Measurements from ENCODE around the gene ATF2.
A peak's percentile ranks its signal among the peaks of the same experiment; 100 is the strongest.

Gene ATF2

DNA sequence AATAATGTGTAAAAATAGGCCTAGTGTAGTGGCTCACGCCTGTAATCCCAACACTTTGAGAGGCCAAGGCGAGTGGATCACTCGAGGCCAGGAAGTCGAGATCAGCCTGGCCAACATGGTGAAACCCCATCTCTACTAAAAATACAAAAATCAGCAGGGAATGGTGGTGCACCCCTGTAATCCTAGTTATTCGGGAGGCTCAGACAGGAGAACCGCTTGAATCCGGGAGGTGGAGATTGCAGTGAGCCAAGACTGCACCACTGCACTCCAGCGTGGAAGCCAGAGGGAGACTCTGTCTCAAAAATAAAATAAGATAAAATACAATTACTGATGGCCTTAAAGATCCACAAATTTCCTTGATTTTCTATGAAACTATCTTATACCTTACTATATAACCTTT, 3.8 kb downstream of the ATF2 start:
- Histone ChIP-seq H3K27me3 (replicated peaks; ENCODE audit: control insufficient read depth, insufficient read depth, low read length) (no peaks in the 10 kb centered on the region), H3K4me3 (replicated peaks; ENCODE audit: low read depth, low read length) (no peak overlapping the region), H3K36me3 (ENCODE audit: control insufficient read depth, insufficient read depth, low read length) (no peaks in the 10 kb centered on the region)
- DNase-seq (ENCODE audit: extremely low read depth, insufficient read length): no peak
- TF ChIP-seq, protein P1, sequence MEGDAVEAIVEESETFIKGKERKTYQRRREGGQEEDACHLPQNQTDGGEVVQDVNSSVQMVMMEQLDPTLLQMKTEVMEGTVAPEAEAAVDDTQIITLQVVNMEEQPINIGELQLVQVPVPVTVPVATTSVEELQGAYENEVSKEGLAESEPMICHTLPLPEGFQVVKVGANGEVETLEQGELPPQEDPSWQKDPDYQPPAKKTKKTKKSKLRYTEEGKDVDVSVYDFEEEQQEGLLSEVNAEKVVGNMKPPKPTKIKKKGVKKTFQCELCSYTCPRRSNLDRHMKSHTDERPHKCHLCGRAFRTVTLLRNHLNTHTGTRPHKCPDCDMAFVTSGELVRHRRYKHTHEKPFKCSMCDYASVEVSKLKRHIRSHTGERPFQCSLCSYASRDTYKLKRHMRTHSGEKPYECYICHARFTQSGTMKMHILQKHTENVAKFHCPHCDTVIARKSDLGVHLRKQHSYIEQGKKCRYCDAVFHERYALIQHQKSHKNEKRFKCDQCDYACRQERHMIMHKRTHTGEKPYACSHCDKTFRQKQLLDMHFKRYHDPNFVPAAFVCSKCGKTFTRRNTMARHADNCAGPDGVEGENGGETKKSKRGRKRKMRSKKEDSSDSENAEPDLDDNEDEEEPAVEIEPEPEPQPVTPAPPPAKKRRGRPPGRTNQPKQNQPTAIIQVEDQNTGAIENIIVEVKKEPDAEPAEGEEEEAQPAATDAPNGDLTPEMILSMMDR (IDR thresholded peaks at IDR 0.05; ENCODE audit: insufficient read depth, low read length, poor library complexity, severe bottlenecking): no peak

DNA sequence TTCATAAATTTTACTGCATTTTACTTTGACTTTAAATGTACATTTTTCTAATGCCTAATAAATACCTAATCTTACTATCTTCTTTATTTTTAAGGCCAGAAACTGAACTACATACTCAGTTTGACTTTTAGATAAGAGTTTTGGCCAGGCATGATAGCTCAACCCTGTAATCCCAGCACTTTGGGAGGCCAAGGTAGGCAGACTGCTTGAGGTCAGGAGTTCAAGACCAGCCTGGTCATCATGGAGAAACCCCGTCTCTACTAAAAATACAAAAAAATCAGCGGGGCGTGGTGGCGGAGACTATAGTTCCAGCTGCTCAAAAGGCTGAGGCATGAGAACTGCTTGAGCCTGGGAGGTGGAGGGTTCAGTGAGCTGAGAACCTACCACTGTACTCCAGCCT, 9.1 kb downstream of the ATF2 start:
- peaks cover 2% of the 10 kb centered on the region; the same call in 1 of the 2 replicates for H3K36me3 ChIP-seq (ENCODE audit: control insufficient read depth, insufficient read depth, low read length)
- no peak for DNase-seq (ENCODE audit: extremely low read depth, insufficient read length)

DNA sequence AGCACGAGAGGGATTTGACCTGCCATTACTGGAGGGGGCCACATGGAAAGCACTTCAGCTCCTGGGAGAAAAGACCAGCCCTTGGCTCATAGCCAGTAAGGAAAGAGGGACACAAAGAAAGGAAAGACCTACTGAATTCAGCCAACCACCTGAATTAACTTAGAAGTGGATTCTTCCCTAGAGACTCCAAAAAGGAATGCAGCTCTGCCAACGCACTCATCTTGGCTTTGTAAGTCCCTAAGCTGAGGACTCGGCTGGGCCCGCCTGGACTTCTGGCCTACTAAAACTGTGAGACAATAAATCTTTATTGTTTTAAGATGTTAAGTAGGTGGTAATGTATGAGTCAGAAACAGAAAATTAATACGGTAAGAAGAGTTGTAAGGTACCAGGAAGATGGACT, 11.5 kb downstream of the ATF2 start:
- DNase-seq (ENCODE audit: extremely low read depth, insufficient read length): no peak
- Histone ChIP-seq H3K27me3 (replicated peaks; ENCODE audit: control insufficient read depth, insufficient read depth, low read length) (no peaks in the 10 kb centered on the region), H3K4me3 (replicated peaks; ENCODE audit: low read depth, low read length) (no peak overlapping the region), H3K36me3 (ENCODE audit: control insufficient read depth, insufficient read depth, low read length) (peaks cover 2% of the 10 kb centered on the region; the same call in 1 of the 2 replicates)
- TF ChIP-seq, protein P1 (IDR thresholded peaks at IDR 0.05; ENCODE audit: insufficient read depth, low read length, poor library complexity, severe bottlenecking): no peak

More for the DNA sequence above, 9.1 kb downstream of the ATF2 start:
- TF ChIP-seq, protein P1 (IDR thresholded peaks at IDR 0.05; ENCODE audit: insufficient read depth, low read length, poor library complexity, severe bottlenecking): no peak
- H3K27me3 ChIP-seq (replicated peaks; ENCODE audit: control insufficient read depth, insufficient read depth, low read length): no peaks in the 10 kb centered on the region
- H3K4me3 ChIP-seq (replicated peaks; ENCODE audit: low read depth, low read length): no peak overlapping the region

DNA sequence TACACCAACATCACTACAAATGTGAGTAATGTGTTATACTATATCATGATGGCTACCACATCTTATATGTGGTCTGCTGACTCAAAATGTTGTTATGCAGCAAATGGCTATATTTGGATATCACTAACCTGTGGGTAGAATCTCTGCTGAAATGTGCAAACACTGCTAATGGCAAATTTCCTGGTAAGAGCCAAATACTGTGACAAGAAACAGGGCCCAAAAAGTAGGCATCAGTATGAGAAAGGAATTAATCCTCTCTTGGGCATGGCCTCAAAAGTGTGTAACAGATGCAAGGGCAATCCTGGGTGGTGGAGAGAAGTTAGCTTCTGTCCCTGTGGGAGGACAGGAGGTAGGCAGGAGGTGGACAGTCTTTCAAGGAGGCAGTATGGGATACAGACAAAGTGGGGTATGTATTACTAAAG, 13.3 kb downstream of the ATF2 start:
- DNase-seq (ENCODE audit: extremely low read depth, insufficient read length): peak; percentile 17
- Histone ChIP-seq H3K27me3 (replicated peaks; ENCODE audit: control insufficient read depth, insufficient read depth, low read length) (no peaks in the 10 kb centered on the region), H3K4me3 (replicated peaks; ENCODE audit: low read depth, low read length) (no peak overlapping the region), H3K36me3 (ENCODE audit: control insufficient read depth, insufficient read depth, low read length) (peaks cover 2% of the 10 kb centered on the region; the same call in 1 of the 2 replicates)
- TF ChIP-seq, protein P1 (IDR thresholded peaks at IDR 0.05; ENCODE audit: insufficient read depth, low read length, poor library complexity, severe bottlenecking): no peak

DNA sequence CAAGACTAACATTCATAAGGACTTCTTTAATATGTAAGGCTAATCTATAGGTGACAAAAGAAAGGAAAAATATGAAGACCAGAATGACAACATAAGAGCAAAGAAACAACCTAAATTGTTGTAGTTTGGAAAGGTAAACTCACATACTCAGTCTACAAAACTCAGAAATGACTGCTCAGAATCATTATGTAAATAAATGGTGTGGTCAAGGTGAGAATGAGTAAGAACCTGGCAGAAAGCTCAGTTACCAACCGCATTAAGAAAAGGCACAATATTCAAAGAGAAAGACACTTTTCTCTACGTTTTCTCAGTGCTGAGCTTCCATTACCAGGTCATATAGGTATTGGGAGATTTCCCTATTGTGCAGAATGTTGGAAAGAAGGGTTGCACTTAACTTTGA, 15.8 kb downstream of the ATF2 start:
- Histone ChIP-seq H3K4me3 (replicated peaks; ENCODE audit: low read depth, low read length) (no peak overlapping the region), H3K27me3 (replicated peaks; ENCODE audit: control insufficient read depth, insufficient read depth, low read length) (no peaks in the 10 kb centered on the region), H3K36me3 (ENCODE audit: control insufficient read depth, insufficient read depth, low read length) (peaks cover 2% of the 10 kb centered on the region; the same call in 1 of the 2 replicates)
- DNase-seq (ENCODE audit: extremely low read depth, insufficient read length): peak; percentile 40
- TF ChIP-seq, protein P1 (IDR thresholded peaks at IDR 0.05; ENCODE audit: insufficient read depth, low read length, poor library complexity, severe bottlenecking): no peak

DNA sequence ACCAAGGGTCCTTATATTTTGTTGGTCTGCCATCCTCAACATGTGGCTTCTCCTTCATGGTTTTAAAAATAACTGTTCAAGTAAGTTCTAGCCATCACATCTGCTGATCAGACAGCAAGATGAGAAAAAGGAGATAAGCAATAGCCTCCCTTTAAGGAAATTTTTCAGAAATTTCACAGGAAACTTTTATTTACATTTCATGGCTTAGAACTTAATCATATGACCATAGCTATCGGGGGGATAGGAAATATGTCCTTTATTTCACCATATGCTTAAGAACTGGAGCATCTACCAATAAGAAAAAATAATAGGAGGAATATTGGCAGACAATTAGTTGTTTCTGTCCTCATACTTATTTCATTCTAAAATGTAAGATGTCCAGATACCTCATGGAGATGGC, 16.2 kb downstream of the ATF2 start:
- DNase-seq (ENCODE audit: extremely low read depth, insufficient read length): no peak
- H3K36me3 ChIP-seq (ENCODE audit: control insufficient read depth, insufficient read depth, low read length): peaks cover 2% of the 10 kb centered on the region; the same call in 1 of the 2 replicates
- H3K4me3 ChIP-seq (replicated peaks; ENCODE audit: low read depth, low read length): no peak overlapping the region
- TF ChIP-seq, protein P1 (IDR thresholded peaks at IDR 0.05; ENCODE audit: insufficient read depth, low read length, poor library complexity, severe bottlenecking): no peak
- no peaks in the 10 kb centered on the region for H3K27me3 ChIP-seq (replicated peaks; ENCODE audit: control insufficient read depth, insufficient read depth, low read length)
